ENCODE measurements around the gene STARD10.
A peak's percentile ranks its signal among the peaks of the same experiment; 100 is the strongest.

- TF ChIP-seq CTCF (IDR thresholded peaks at IDR 0.05; ENCODE audit: low read length) (peak; percentile 99), EZH2 (IDR thresholded peaks at IDR 0.05; ENCODE audit: borderline replicate concordance, low read length) (no peak)
Measured at GRCh38 chr11:72793425-72794367, at the start of gene STARD10.
